ENCODE measurements around the gene RNF6.
"Not testable (repeated sequence)": the region's sequence is repeated elsewhere in the genome, so short reads cannot be mapped to it uniquely, and the experiment has no call there.

The RNF6 gene

GRCh38 chr13:26221721-26222519, at the start of gene RNF6:
Gene RNF6, minus strand, starts transcription at chr13:26222314. Its CDS starts 2,665 bp downstream, at chr13:26219649.
- peak; percentile 92 to 94 for DNase-seq

- DNase-seq, result no peak
Measured at GRCh38 chr13:26270707-26271106, 48.6 kb upstream of the RNF6 start.

- no peak for DNase-seq
Measured at GRCh38 chr13:26266311-26266710, 44.2 kb upstream of the RNF6 start.

GRCh38 chr13:26262156-26262555, 40.0 kb upstream of the RNF6 start:
- no peak for DNase-seq

GRCh38 chr13:26259634-26260033, 37.5 kb upstream of the RNF6 start:
- DNase-seq, result no peak

- no peak for DNase-seq
Measured at GRCh38 chr13:26257049-26257448, 34.9 kb upstream of the RNF6 start.

GRCh38 chr13:26255691-26256277, 33.7 kb upstream of the RNF6 start:
- no peak for DNase-seq

- DNase-seq, result no peak
Measured at GRCh38 chr13:26255115-26255514, 33.0 kb upstream of the RNF6 start.

- peak; percentile 38 to 64 for DNase-seq
Measured at GRCh38 chr13:26254583-26255111, 32.5 kb upstream of the RNF6 start.

GRCh38 chr13:26253787-26254582, 31.9 kb upstream of the RNF6 start, which contains the start of gene CDK8:
Gene CDK8, plus strand, starts transcription at chr13:26254129. Its CDS starts 513 bp downstream, at chr13:26254642.
- DNase-seq, result peak; percentile 86 to 91

- DNase-seq, result no peak
Measured at GRCh38 chr13:26253262-26253786, 31.2 kb upstream of the RNF6 start.

- DNase-seq, result not testable (repeated sequence)
Measured at GRCh38 chr13:26252006-26252405, 29.9 kb upstream of the RNF6 start.

GRCh38 chr13:26249551-26249950, 27.4 kb upstream of the RNF6 start:
- DNase-seq, result no peak

GRCh38 chr13:26247608-26248007, 25.5 kb upstream of the RNF6 start:
- DNase-seq, result no peak

GRCh38 chr13:26247011-26247410, 24.9 kb upstream of the RNF6 start:
- no peak for DNase-seq

GRCh38 chr13:26246154-26246553, 24.0 kb upstream of the RNF6 start:
- no peak for DNase-seq

- DNase-seq, result no peak
Measured at GRCh38 chr13:26236296-26236695, 14.2 kb upstream of the RNF6 start.

- no peak for DNase-seq
Measured at GRCh38 chr13:26230703-26231102, 8.6 kb upstream of the RNF6 start.

GRCh38 chr13:26229080-26229615, 7.0 kb upstream of the RNF6 start:
- no peak for DNase-seq

- no peak for DNase-seq
Measured at GRCh38 chr13:26228096-26228495, 6.0 kb upstream of the RNF6 start.

GRCh38 chr13:26227166-26227971, 5.3 kb upstream of the RNF6 start:
- DNase-seq, result no peak

Data from CD4-positive, alpha-beta T cell treated with Interferon alpha-2 for 1 hour (primary cell).